Thyroid gland (tissue), 4 donors: ENCODE measurements around the gene GPR162. TPM values are rescaled to one million over a fixed set of nuclear protein-coding genes. Genes with fewer than 3 reads are reported as not detected.

Source experiments
- DNase-seq, 2 donors: peaks; one replicate each; pipeline ENCODE4 v3.0.0-alpha.2; 2019
- H3K27ac ChIP-seq, 3 donors: fragments of 200-600 bp; sonication (generic); 1 replicate in 2 of 3; 2 replicates in 1 of 3; pipeline ENCODE4 v1.5.1; 2016 to 2019; ENCODE audit warnings: mild to moderate bottlenecking in 1 of 3, moderate library complexity in 1 of 3
- H3K27me3 ChIP-seq: fragments of 200-600 bp; sonication (generic); one replicate; pipeline ENCODE4 v1.5.1; 2019
- H3K36me3 ChIP-seq, 2 donors: fragments of 200-600 bp; sonication (generic); one replicate each; pipeline ENCODE4 v1.5.1; 2016 to 2019
- H3K4me1 ChIP-seq, 2 donors: fragments of 200-600 bp; sonication (generic); one replicate each; pipeline ENCODE4 v1.5.1; 2017 to 2019
- H3K4me3 ChIP-seq, 3 donors: fragments of 200-600 bp; sonication (generic); replicated peaks in 1 of 3; 1 replicate in 2 of 3; 2 replicates in 1 of 3; pipeline ENCODE4 v1.5.1; 2016; ENCODE audit warnings: mild to moderate bottlenecking in 1 of 3
- H3K9me3 ChIP-seq: fragments of 200-600 bp; sonication (generic); one replicate; pipeline ENCODE4 v1.5.1; 2017
- POLR2A ChIP-seq, 2 donors: fragments of 450-650 bp; IDR thresholded peaks; one replicate each; pipeline ENCODE4 v1.6.1; 2017; ENCODE audit warnings: antibody characterized with exemption in 2 of 2, mild to moderate bottlenecking in 2 of 2, moderate library complexity in 1 of 2
- WGBS, 2 donors: methylation state at CpG; one replicate each; pipeline ENCODE4 v1.1.5; 2017; 5-methylcytosine and 5-hydroxymethylcytosine counted together
- intact Hi-C: fragments of 100-400 bp; cut with DNase I; formaldehyde crosslinking; loops from one replicate; pipeline ENCODE4 v1.15.1; 2023
- total RNA-seq, 4 donors: library from RNA; depleted of rRNA; stranded (reverse); fragments of >200 nt; gene quantifications; one replicate each; pipeline ENCODE4 v1.2.3, GENCODE V29; 2016
- TF ChIP-seq, protein P1 (sequence below), 6 experiments: fragments of 200-600 bp in 3 of 6; fragments of 450-650 bp in 3 of 6; sonication (generic) in 3 of 6; IDR thresholded peaks; one replicate each; pipeline ENCODE4 v1.5.1; 2016 to 2019; ENCODE audit warnings: antibody characterized with exemption in 6 of 6, mild to moderate bottlenecking in 2 of 6, inconsistent platforms in 1 of 6, moderate library complexity in 1 of 6

Gene GPR162
- total RNA-seq, 4 donors from 2014 or later: 0.34 to 1.1 (median 0.56) TPM

DNA sequence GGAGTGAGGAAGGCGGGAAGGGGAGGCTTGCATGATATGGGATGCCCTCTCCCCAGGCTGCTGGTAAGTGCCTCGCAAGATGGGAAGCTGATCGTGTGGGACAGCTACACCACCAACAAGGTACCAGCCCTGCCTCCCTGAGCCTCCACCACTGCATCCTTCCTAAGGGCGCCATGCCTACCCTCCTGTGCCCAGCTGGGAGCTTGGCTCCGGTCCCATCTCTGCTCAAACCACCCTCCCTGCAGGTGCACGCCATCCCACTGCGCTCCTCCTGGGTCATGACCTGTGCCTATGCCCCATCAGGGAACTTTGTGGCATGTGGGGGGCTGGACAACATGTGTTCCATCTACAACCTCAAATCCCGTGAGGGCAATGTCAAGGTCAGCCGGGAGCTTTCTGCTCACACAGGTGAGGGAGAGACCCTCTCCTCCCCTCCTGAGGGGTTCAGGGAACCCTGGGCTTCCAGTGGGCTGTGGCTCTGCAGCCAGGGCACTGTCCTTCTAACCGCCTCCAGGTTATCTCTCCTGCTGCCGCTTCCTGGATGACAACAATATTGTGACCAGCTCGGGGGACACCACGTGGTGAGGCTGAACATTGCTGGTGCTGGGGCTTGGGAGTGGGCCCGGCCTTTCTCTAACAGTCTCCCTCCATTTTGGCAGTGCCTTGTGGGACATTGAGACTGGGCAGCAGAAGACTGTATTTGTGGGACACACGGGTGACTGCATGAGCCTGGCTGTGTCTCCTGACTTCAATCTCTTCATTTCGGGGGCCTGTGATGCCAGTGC lies 21.7 kb downstream of the GPR162 start:
- no peaks in the 10 kb centered on the region for H3K4me1 ChIP-seq
- intact Hi-C loops: no loop called here
- DNase-seq: no peak
- WGBS, 2 donors: 79 to 91% methylated on average over 11 to 13 of the region's 16 CpGs
- H3K4me3 ChIP-seq: no peak overlapping the region
- H3K27ac ChIP-seq: no peak overlapping the region
- H3K36me3 ChIP-seq: no peaks in the 10 kb centered on the region
- H3K9me3 ChIP-seq: no peaks in the 10 kb centered on the region
- no peaks in the 10 kb centered on the region for H3K27me3 ChIP-seq
- no peak for TF ChIP-seq POLR2A (IDR thresholded peaks at IDR 0.05)
- TF ChIP-seq, protein P1, sequence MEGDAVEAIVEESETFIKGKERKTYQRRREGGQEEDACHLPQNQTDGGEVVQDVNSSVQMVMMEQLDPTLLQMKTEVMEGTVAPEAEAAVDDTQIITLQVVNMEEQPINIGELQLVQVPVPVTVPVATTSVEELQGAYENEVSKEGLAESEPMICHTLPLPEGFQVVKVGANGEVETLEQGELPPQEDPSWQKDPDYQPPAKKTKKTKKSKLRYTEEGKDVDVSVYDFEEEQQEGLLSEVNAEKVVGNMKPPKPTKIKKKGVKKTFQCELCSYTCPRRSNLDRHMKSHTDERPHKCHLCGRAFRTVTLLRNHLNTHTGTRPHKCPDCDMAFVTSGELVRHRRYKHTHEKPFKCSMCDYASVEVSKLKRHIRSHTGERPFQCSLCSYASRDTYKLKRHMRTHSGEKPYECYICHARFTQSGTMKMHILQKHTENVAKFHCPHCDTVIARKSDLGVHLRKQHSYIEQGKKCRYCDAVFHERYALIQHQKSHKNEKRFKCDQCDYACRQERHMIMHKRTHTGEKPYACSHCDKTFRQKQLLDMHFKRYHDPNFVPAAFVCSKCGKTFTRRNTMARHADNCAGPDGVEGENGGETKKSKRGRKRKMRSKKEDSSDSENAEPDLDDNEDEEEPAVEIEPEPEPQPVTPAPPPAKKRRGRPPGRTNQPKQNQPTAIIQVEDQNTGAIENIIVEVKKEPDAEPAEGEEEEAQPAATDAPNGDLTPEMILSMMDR (IDR thresholded peaks at IDR 0.05): no peak

DNA sequence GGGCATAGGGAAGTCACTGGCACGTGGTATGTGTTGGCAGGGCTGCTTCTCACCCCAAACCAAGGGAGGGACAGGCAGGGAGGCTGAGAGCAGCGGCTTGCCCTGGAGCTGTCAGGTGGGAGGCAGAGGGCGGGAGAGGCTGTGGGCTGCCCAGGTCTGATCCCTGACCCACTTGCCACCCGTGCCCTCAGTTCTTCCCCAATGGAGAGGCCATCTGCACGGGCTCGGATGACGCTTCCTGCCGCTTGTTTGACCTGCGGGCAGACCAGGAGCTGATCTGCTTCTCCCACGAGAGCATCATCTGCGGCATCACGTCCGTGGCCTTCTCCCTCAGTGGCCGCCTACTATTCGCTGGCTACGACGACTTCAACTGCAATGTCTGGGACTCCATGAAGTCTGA lies 23.8 kb downstream of the GPR162 start:
- no peak for TF ChIP-seq POLR2A (IDR thresholded peaks at IDR 0.05)
- TF ChIP-seq, protein P1 (IDR thresholded peaks at IDR 0.05): no peak
- no peak overlapping the region for H3K4me3 ChIP-seq
- intact Hi-C loops: no loop called here
- H3K9me3 ChIP-seq: no peaks in the 10 kb centered on the region
- H3K27ac ChIP-seq: no peak overlapping the region
- DNase-seq: no peak
- no peaks in the 10 kb centered on the region for H3K27me3 ChIP-seq
- no peaks in the 10 kb centered on the region for H3K36me3 ChIP-seq
- WGBS, 2 donors: 89 to 95% methylated on average over 15 to 17 of the region's 17 CpGs
- no peaks in the 10 kb centered on the region for H3K4me1 ChIP-seq

DNA sequence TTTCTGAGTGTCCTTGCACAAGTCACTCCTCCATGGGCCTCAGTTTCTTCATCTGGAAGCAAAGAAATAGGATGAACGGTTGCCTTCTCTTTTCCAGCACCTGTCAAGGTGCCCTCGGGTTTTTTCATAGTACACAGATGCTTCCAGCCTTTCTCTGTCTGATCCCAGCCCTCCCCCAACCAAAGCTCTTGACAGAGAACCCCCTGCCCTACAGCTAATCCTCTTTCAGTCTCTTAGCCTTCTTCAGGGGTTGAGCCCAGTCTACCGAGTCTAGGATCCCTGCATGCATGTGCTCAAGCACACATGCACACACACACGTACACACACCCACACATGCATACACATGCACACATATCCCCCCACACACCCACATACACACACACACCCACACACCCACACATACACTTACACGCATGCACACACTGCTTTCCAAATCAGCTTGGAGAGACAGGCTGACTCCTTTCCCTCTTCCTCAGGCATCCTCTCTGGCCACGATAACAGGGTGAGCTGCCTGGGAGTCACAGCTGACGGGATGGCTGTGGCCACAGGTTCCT lies 24.8 kb downstream of the GPR162 start:
- Histone ChIP-seq H3K27ac (no peak overlapping the region), H3K36me3 (no peaks in the 10 kb centered on the region), H3K4me3 (no peak overlapping the region), H3K4me1 (peaks cover 3% of the 10 kb centered on the region in 2 donors), H3K27me3 (no peaks in the 10 kb centered on the region), H3K9me3 (no peaks in the 10 kb centered on the region)
- 91 to 93% methylated on average over 7 of the region's 7 CpGs for WGBS, 2 donors
- intact Hi-C loops: no loop called here
- TF ChIP-seq, protein P1 (IDR thresholded peaks at IDR 0.05): no peak
- no peak for TF ChIP-seq POLR2A (IDR thresholded peaks at IDR 0.05)
- DNase-seq: no peak

DNA sequence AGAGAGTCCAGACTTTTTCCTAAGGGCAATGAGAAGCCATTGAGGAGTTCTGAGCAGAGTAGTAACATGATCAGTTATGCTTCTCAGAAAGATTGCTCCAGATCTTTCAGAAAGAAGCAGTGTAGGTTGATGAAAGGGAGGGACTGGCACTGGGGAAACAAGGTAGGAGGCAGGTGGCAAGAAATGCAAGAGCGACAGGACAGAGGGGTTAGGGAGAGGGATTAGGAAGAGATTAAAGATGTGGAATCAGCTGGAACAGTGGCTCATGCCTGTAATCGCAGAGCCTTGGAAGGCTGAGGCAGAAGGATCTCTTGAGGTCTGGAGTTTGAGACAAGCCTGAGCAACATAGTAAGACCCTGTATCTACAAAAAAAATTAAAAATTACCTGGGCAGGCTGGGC lies 26.1 kb downstream of the GPR162 start:
- no peak overlapping the region for H3K27ac ChIP-seq
- TF ChIP-seq, protein P1 (IDR thresholded peaks at IDR 0.05): no peak
- no peak for TF ChIP-seq POLR2A (IDR thresholded peaks at IDR 0.05)
- no peak overlapping the region for H3K4me3 ChIP-seq
- no peaks in the 10 kb centered on the region for H3K36me3 ChIP-seq
- DNase-seq: no peak
- peaks cover 3% of the 10 kb centered on the region in 2 donors for H3K4me1 ChIP-seq
- intact Hi-C loops: no loop called here
- 89 to 98% methylated on average over 2 of the region's 2 CpGs for WGBS, 2 donors
- no peaks in the 10 kb centered on the region for H3K27me3 ChIP-seq
- no peaks in the 10 kb centered on the region for H3K9me3 ChIP-seq

DNA sequence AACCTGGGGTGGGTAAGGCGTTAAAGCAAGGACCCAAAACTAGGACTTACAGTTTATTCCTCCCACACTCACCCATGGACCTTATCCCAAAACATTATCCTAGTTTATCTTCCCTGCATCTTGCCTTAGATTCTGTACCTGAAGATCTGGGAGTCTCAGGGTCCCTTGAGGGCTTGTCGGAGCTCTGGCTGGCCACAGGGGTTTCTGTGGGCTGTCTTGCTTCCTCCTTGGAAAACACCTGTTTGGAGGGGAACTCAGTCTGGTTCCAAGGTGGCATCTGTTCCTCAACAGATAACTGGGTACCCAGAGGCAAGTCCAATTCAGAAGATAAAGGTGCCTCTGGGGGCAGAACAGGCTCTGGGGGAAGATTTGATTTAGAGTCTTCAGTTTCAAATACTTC lies 27.8 kb downstream of the GPR162 start:
- H3K27me3 ChIP-seq: no peaks in the 10 kb centered on the region
- no peaks in the 10 kb centered on the region for H3K36me3 ChIP-seq
- no peak for DNase-seq
- intact Hi-C loops: no loop called here
- TF ChIP-seq, protein P1 (IDR thresholded peaks at IDR 0.05): no peak
- TF ChIP-seq POLR2A (IDR thresholded peaks at IDR 0.05): no peak
- no peak overlapping the region for H3K27ac ChIP-seq
- peaks cover 10 to 12% of the 10 kb centered on the region in 2 donors for H3K4me1 ChIP-seq
- WGBS, 2 donors: 70 to 95% methylated on average over 2 of the region's 2 CpGs
- no peaks in the 10 kb centered on the region for H3K9me3 ChIP-seq
- H3K4me3 ChIP-seq: no peak overlapping the region
